ENCODE results near the gene KCNQ1OT1. TPM values are rescaled to one million over a fixed set of nuclear protein-coding genes. Genes with fewer than 3 reads are reported as not detected.

Gene KCNQ1OT1
- total RNA-seq, 2 donors from 2014 or later: 0.26 to 0.35 TPM

- no peaks in the 10 kb centered on the region for H3K27me3 Mint-ChIP-seq (ENCODE audit: low read depth)
- ATAC-seq (replicated peaks in 1 of 2): no peak
- DNase-seq: no peak
- no peaks in the 10 kb centered on the region for H3K36me3 Mint-ChIP-seq (ENCODE audit: insufficient read depth in 2 of 2)
- no peak overlapping the region for H3K27ac Mint-ChIP-seq
- H3K9me3 Mint-ChIP-seq: no peaks in the 10 kb centered on the region
- no peak overlapping the region for H3K4me3 Mint-ChIP-seq
- H3K4me1 Mint-ChIP-seq (ENCODE audit: low read depth): no peaks in the 10 kb centered on the region
Observed at GRCh38 chr11:2586793-2587131, 113.0 kb downstream of the KCNQ1OT1 start.

- H3K36me3 Mint-ChIP-seq (ENCODE audit: insufficient read depth in 2 of 2): no peaks in the 10 kb centered on the region
- H3K27me3 Mint-ChIP-seq (ENCODE audit: low read depth): no peaks in the 10 kb centered on the region
- no peaks in the 10 kb centered on the region for H3K9me3 Mint-ChIP-seq
- no peak overlapping the region for H3K27ac Mint-ChIP-seq
- no peak for DNase-seq
- no peaks in the 10 kb centered on the region for H3K4me1 Mint-ChIP-seq (ENCODE audit: low read depth)
- ATAC-seq (replicated peaks in 1 of 2): no peak
- no peak overlapping the region for H3K4me3 Mint-ChIP-seq
Observed at GRCh38 chr11:2586087-2586792, 113.6 kb downstream of the KCNQ1OT1 start.

DNA sequence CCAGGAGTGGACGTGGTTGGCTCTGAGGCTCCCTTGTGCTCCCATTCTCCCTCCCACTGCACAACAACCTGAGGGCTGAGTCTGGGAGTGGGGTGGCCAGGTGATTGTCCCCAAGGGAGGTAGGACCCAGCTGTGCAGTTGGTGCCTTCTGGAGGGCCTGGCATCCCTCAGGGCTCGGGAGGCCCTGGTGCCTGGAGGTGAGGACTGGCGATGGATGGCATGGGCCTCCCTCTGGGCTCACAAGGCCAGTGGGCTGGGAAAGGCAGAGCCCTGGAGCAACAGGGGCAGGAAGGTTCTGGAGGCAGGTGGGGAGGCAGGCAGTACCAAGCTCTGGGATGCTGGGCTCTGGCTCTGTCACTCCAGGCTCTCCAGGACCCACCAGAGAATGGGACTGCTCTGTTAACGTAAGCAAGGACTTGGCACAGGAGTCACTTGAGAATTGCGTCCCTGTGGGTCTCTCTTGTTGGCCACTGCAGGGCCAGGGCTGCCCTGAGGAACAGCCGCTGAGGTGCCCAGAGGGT, 114.2 kb downstream of the KCNQ1OT1 start:
- H3K4me3 Mint-ChIP-seq: no peak overlapping the region
- no peak for ATAC-seq (replicated peaks in 1 of 2)
- no peaks in the 10 kb centered on the region for H3K36me3 Mint-ChIP-seq (ENCODE audit: insufficient read depth in 2 of 2)
- no peak for DNase-seq
- no peak overlapping the region for H3K27ac Mint-ChIP-seq
- no peaks in the 10 kb centered on the region for H3K27me3 Mint-ChIP-seq (ENCODE audit: low read depth)
- H3K4me1 Mint-ChIP-seq (ENCODE audit: low read depth): no peaks in the 10 kb centered on the region
- H3K9me3 Mint-ChIP-seq: no peaks in the 10 kb centered on the region

- H3K4me3 Mint-ChIP-seq: no peak overlapping the region
- no peaks in the 10 kb centered on the region for H3K36me3 Mint-ChIP-seq (ENCODE audit: insufficient read depth in 2 of 2)
- ATAC-seq (replicated peaks in 1 of 2): no peak
- H3K9me3 Mint-ChIP-seq: no peaks in the 10 kb centered on the region
- H3K27ac Mint-ChIP-seq: no peak overlapping the region
- H3K27me3 Mint-ChIP-seq (ENCODE audit: low read depth): no peaks in the 10 kb centered on the region
- no peak for DNase-seq
- H3K4me1 Mint-ChIP-seq (ENCODE audit: low read depth): no peaks in the 10 kb centered on the region
Observed at GRCh38 chr11:2584812-2585565, 114.8 kb downstream of the KCNQ1OT1 start.

DNA sequence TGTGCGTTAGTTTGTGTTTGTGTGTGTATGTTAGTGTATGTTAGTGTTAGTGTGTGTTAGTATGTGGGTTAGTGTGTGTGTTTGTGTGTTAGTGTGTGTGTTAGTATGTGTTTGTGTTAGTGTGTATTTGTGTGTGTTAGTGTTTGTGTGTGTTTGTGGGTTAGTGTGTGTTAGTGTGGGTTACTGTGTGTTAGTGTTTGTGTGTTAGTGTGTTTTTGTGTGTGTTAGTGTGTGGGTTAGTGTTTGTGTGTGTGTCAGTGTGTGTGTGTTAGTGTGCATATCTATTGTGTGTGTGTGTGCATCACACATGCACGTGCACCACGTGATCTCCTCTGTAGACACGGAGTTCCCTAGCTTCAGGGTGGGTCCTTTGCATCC, 115.4 kb downstream of the KCNQ1OT1 start:
- ATAC-seq (replicated peaks in 1 of 2) (no peak), DNase-seq (no peak)
- Mint-ChIP-seq H3K4me1 (ENCODE audit: low read depth) (no peaks in the 10 kb centered on the region), H3K4me3 (no peak overlapping the region), H3K27ac (no peak overlapping the region), H3K9me3 (no peaks in the 10 kb centered on the region), H3K36me3 (ENCODE audit: insufficient read depth in 2 of 2) (no peaks in the 10 kb centered on the region), H3K27me3 (ENCODE audit: low read depth) (no peaks in the 10 kb centered on the region)

DNA sequence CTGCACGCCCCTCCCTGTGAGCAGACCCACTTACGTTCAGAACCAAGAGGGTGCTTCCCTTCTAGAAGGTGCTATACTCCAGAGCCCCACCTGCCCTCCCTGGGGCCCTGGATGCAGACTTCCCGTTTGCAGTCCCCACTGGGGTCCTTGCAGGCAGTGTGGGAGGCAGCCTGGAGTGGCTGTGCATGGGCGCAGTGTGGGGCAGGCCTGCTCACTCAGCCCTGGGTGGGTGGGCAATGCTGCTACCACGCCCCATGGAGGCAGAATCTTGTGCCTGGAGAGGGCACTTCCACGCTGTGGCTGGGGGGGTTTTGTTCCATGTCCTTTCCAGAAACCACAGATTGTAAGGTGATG, 116.2 kb downstream of the KCNQ1OT1 start:
- H3K36me3 Mint-ChIP-seq (ENCODE audit: insufficient read depth in 2 of 2): no peaks in the 10 kb centered on the region
- H3K27me3 Mint-ChIP-seq (ENCODE audit: low read depth): no peaks in the 10 kb centered on the region
- H3K4me1 Mint-ChIP-seq (ENCODE audit: low read depth): no peaks in the 10 kb centered on the region
- H3K27ac Mint-ChIP-seq: no peak overlapping the region
- ATAC-seq (replicated peaks in 1 of 2) (no peak), DNase-seq (no peak)
- no peak overlapping the region for H3K4me3 Mint-ChIP-seq
- H3K9me3 Mint-ChIP-seq: no peaks in the 10 kb centered on the region

GRCh38 chr11:2582946-2583604, 116.7 kb downstream of the KCNQ1OT1 start:
- H3K4me1 Mint-ChIP-seq (ENCODE audit: low read depth): no peaks in the 10 kb centered on the region
- no peak for DNase-seq
- H3K27me3 Mint-ChIP-seq (ENCODE audit: low read depth): no peaks in the 10 kb centered on the region
- H3K27ac Mint-ChIP-seq: no peak overlapping the region
- no peak overlapping the region for H3K4me3 Mint-ChIP-seq
- no peak for ATAC-seq (replicated peaks in 1 of 2)
- H3K36me3 Mint-ChIP-seq (ENCODE audit: insufficient read depth in 2 of 2): no peaks in the 10 kb centered on the region
- no peaks in the 10 kb centered on the region for H3K9me3 Mint-ChIP-seq

GRCh38 chr11:2582351-2582945, 117.3 kb downstream of the KCNQ1OT1 start:
- no peaks in the 10 kb centered on the region for H3K27me3 Mint-ChIP-seq (ENCODE audit: low read depth)
- H3K4me3 Mint-ChIP-seq: no peak overlapping the region
- DNase-seq (no peak), ATAC-seq (replicated peaks in 1 of 2) (no peak)
- H3K9me3 Mint-ChIP-seq: no peaks in the 10 kb centered on the region
- H3K36me3 Mint-ChIP-seq (ENCODE audit: insufficient read depth in 2 of 2): no peaks in the 10 kb centered on the region
- H3K4me1 Mint-ChIP-seq (ENCODE audit: low read depth): no peaks in the 10 kb centered on the region
- no peak overlapping the region for H3K27ac Mint-ChIP-seq

- Mint-ChIP-seq H3K27me3 (ENCODE audit: low read depth) (no peaks in the 10 kb centered on the region), H3K4me1 (ENCODE audit: low read depth) (no peaks in the 10 kb centered on the region), H3K4me3 (no peak overlapping the region), H3K36me3 (ENCODE audit: insufficient read depth in 2 of 2) (no peaks in the 10 kb centered on the region), H3K27ac (no peak overlapping the region), H3K9me3 (no peaks in the 10 kb centered on the region)
- DNase-seq (no peak), ATAC-seq (replicated peaks in 1 of 2) (no peak)
Observed at GRCh38 chr11:2581931-2582350, 117.9 kb downstream of the KCNQ1OT1 start.

GRCh38 chr11:2581151-2581930, 118.5 kb downstream of the KCNQ1OT1 start:
- ATAC-seq (replicated peaks in 1 of 2) (no peak), DNase-seq (no peak)
- Mint-ChIP-seq H3K27me3 (ENCODE audit: low read depth) (no peaks in the 10 kb centered on the region), H3K36me3 (ENCODE audit: insufficient read depth in 2 of 2) (no peaks in the 10 kb centered on the region), H3K4me1 (ENCODE audit: low read depth) (no peaks in the 10 kb centered on the region), H3K4me3 (no peak overlapping the region), H3K27ac (no peak overlapping the region), H3K9me3 (no peaks in the 10 kb centered on the region)

DNA sequence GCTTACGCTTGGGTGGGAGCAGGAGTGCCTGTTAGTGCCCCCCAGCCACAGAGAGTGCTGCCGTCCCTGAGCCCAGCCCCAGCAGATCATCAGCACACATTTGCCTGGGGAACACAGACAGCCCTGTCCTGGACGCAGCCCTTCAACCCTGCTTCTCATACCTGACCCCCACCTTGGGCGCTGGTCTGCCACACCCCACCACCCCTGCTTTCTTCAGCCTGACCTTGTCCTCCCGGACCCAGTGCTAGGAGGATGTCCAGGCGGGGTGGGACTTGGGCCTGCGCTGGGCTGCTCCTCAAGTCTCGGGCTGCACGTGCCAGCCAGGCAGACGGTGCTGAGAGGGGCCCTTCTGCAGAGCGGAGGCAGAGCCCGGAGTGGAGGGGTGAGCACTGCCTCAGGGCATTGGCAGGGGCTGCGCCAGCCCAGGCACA, 119.2 kb downstream of the KCNQ1OT1 start:
- no peak overlapping the region for H3K4me3 Mint-ChIP-seq
- no peaks in the 10 kb centered on the region for H3K4me1 Mint-ChIP-seq (ENCODE audit: low read depth)
- no peaks in the 10 kb centered on the region for H3K36me3 Mint-ChIP-seq (ENCODE audit: insufficient read depth in 2 of 2)
- no peak overlapping the region for H3K27ac Mint-ChIP-seq
- no peaks in the 10 kb centered on the region for H3K27me3 Mint-ChIP-seq (ENCODE audit: low read depth)
- ATAC-seq (replicated peaks in 1 of 2) (no peak), DNase-seq (no peak)
- no peaks in the 10 kb centered on the region for H3K9me3 Mint-ChIP-seq

- H3K27ac Mint-ChIP-seq: no peak overlapping the region
- no peaks in the 10 kb centered on the region for H3K27me3 Mint-ChIP-seq (ENCODE audit: low read depth)
- H3K4me3 Mint-ChIP-seq: no peak overlapping the region
- no peaks in the 10 kb centered on the region for H3K4me1 Mint-ChIP-seq (ENCODE audit: low read depth)
- no peaks in the 10 kb centered on the region for H3K36me3 Mint-ChIP-seq (ENCODE audit: insufficient read depth in 2 of 2)
- ATAC-seq (replicated peaks in 1 of 2) (no peak), DNase-seq (no peak)
- no peaks in the 10 kb centered on the region for H3K9me3 Mint-ChIP-seq
Observed at GRCh38 chr11:2580061-2580421, 119.8 kb downstream of the KCNQ1OT1 start.
